Esophagus muscularis mucosa (tissue), 4 donors: ENCODE results near the gene MMS22L.

ENCODE experiments used
- EP300 ChIP-seq: sonication (generic); formaldehyde crosslinking; IDR thresholded peaks from one replicate; pipeline ENCODE4 v1.6.1; 2017; ENCODE audit warnings: antibody characterized with exemption
- POLR2A ChIP-seq: fragments of 450-650 bp; IDR thresholded peaks from one replicate; pipeline ENCODE4 v1.6.1; 2017; ENCODE audit warnings: antibody characterized with exemption, moderate library complexity, mild to moderate bottlenecking, low read depth
- POLR2AphosphoS5 ChIP-seq, 2 donors: sonication (generic); formaldehyde crosslinking; IDR thresholded peaks; one replicate each; pipeline ENCODE4 v1.6.1; 2017; ENCODE audit warnings: antibody characterized with exemption in 2 of 2
- TF ChIP-seq, protein P1 (sequence below), 3 experiments: fragments of 200-600 bp in 2 of 3; fragments of 450-650 bp in 1 of 3; sonication (generic) in 2 of 3; IDR thresholded peaks; one replicate each; pipeline ENCODE4 v1.5.1; 2017 to 2019; ENCODE audit warnings: antibody characterized with exemption in 3 of 3, mild to moderate bottlenecking in 2 of 3, moderate library complexity in 1 of 3

DNA sequence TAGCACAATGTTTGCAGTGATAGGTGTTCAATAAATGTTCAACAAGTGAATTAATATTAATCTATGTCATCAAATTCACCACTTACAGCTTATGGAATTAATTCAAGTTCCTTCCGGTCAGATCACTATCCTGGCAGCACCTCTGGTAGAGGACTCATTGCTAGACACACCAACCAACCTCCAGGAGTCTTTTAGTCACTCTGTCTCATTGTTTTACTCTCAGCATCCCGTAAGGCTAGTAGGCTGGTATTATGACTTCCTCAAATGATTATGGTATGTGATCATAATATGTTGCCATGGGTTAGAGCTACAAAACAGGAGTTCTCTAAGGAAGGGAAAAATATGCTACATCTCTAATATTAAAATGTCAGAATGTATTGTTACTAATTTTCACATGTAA is 21.7 kb upstream of the MMS22L start:
- TF ChIP-seq, protein P1, sequence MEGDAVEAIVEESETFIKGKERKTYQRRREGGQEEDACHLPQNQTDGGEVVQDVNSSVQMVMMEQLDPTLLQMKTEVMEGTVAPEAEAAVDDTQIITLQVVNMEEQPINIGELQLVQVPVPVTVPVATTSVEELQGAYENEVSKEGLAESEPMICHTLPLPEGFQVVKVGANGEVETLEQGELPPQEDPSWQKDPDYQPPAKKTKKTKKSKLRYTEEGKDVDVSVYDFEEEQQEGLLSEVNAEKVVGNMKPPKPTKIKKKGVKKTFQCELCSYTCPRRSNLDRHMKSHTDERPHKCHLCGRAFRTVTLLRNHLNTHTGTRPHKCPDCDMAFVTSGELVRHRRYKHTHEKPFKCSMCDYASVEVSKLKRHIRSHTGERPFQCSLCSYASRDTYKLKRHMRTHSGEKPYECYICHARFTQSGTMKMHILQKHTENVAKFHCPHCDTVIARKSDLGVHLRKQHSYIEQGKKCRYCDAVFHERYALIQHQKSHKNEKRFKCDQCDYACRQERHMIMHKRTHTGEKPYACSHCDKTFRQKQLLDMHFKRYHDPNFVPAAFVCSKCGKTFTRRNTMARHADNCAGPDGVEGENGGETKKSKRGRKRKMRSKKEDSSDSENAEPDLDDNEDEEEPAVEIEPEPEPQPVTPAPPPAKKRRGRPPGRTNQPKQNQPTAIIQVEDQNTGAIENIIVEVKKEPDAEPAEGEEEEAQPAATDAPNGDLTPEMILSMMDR (IDR thresholded peaks at IDR 0.05) = no peak
- no peak for TF ChIP-seq POLR2A
- no peak for TF ChIP-seq EP300
- TF ChIP-seq POLR2AphosphoS5 (IDR thresholded peaks at IDR 0.05) = no peak
